ENCODE measurements around the gene TBRG4.

DNA sequence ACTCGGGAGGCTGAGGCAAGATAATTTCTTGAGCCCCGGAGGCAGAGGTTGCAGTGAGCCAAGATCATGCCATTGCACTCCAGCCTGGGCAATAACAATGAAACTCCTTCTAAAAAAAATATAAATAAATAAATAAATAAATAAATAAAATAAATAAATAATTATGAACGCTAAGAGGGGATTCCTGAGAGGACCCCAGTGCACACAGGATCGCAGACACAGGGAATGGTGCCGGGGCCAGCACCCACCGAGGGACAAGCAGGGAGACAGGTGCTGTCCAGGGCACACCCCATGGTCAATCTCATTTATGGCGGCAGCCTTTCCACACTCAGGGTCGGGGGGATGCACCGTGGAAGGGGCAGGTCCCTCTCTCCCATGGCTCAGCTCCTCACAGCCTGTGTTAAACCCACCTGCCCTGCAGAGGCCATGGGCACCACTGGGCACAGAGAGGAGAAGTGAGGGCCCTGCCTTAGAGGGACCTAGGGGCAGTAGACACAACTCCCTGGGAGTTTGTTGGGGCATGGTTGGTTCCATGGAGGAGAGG, 43.9 kb upstream of the TBRG4 start:
- TF ChIP-seq, protein P1, sequence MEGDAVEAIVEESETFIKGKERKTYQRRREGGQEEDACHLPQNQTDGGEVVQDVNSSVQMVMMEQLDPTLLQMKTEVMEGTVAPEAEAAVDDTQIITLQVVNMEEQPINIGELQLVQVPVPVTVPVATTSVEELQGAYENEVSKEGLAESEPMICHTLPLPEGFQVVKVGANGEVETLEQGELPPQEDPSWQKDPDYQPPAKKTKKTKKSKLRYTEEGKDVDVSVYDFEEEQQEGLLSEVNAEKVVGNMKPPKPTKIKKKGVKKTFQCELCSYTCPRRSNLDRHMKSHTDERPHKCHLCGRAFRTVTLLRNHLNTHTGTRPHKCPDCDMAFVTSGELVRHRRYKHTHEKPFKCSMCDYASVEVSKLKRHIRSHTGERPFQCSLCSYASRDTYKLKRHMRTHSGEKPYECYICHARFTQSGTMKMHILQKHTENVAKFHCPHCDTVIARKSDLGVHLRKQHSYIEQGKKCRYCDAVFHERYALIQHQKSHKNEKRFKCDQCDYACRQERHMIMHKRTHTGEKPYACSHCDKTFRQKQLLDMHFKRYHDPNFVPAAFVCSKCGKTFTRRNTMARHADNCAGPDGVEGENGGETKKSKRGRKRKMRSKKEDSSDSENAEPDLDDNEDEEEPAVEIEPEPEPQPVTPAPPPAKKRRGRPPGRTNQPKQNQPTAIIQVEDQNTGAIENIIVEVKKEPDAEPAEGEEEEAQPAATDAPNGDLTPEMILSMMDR (IDR thresholded peaks at IDR 0.05) = no peak
- TF ChIP-seq POLR2A (IDR thresholded peaks at IDR 0.05) = no peak
